GM12872 (cell line): Measurements from ENCODE around the gene HIBADH.

Experiments
- CTCF ChIP-seq: IDR thresholded peaks from 3 replicates; pipeline ENCODE4 v1.5.1; 2011; ENCODE audit warnings: low read depth, mild to moderate bottlenecking, low read length, moderate library complexity; ENCODE audit not compliant: insufficient read depth

HIBADH gene

GRCh38 chr7:27523321-27523720 is 139.4 kb downstream of the HIBADH start:
- no peak for TF ChIP-seq CTCF

GRCh38 chr7:27522566-27522965 is 140.1 kb downstream of the HIBADH start:
- TF ChIP-seq CTCF: no peak

GRCh38 chr7:27520815-27521790 is 141.6 kb downstream of the HIBADH start:
- TF ChIP-seq CTCF: no peak

GRCh38 chr7:27519793-27520469 is 142.8 kb downstream of the HIBADH start:
- TF ChIP-seq CTCF: no peak

GRCh38 chr7:27518561-27519350 is 143.9 kb downstream of the HIBADH start:
- no peak for TF ChIP-seq CTCF

GRCh38 chr7:27516421-27516820 is 146.3 kb downstream of the HIBADH start:
- no peak for TF ChIP-seq CTCF

GRCh38 chr7:27515933-27516332 is 146.8 kb downstream of the HIBADH start:
- no peak for TF ChIP-seq CTCF
